ENCODE results near the gene PTP4A2.

The PTP4A2 gene

GRCh38 chr1:31886866-31887265 is 51.3 kb downstream of the PTP4A2 start:
- Histone ChIP-seq H3K4me3 (ENCODE audit: low read length) (no peak overlapping the region), H3K4me1 (ENCODE audit: control insufficient read depth, insufficient read depth, low read length) (no peaks in the 10 kb centered on the region), H3K36me3 (ENCODE audit: control insufficient read depth, insufficient read depth, low read length) (no peaks in the 10 kb centered on the region), H3K27me3 (ENCODE audit: control insufficient read depth, insufficient read depth, low read length) (no peaks in the 10 kb centered on the region), H3K27ac (ENCODE audit: low read depth, low read length) (no peak overlapping the region), H3K9ac (ENCODE audit: low read length) (no peak overlapping the region)

DNA sequence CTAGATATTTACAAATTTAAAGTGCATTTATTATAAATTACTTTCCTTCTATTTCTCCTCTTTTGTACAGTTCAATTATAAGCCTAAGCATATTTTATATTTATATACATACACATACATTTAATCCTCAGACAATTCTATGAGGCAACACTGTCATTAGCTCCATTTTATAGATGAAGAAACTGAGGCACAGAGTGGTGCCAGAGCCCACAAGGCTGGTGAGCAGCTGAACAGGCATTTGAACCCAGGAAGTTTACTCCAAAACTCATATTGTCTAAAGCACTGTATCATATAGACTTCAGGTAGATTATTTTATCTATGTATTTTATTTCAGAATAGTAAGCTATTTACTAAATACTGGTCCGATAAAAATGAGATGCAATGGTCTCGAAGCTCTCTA is 52.3 kb downstream of the PTP4A2 start:
- no peak overlapping the region for H3K27ac ChIP-seq (ENCODE audit: low read depth, low read length)
- H3K9ac ChIP-seq (ENCODE audit: low read length): no peak overlapping the region
- H3K4me3 ChIP-seq (ENCODE audit: low read length): no peak overlapping the region
- H3K4me1 ChIP-seq (ENCODE audit: control insufficient read depth, insufficient read depth, low read length): no peaks in the 10 kb centered on the region
- no peaks in the 10 kb centered on the region for H3K36me3 ChIP-seq (ENCODE audit: control insufficient read depth, insufficient read depth, low read length)
- H3K27me3 ChIP-seq (ENCODE audit: control insufficient read depth, insufficient read depth, low read length): no peaks in the 10 kb centered on the region

DNA sequence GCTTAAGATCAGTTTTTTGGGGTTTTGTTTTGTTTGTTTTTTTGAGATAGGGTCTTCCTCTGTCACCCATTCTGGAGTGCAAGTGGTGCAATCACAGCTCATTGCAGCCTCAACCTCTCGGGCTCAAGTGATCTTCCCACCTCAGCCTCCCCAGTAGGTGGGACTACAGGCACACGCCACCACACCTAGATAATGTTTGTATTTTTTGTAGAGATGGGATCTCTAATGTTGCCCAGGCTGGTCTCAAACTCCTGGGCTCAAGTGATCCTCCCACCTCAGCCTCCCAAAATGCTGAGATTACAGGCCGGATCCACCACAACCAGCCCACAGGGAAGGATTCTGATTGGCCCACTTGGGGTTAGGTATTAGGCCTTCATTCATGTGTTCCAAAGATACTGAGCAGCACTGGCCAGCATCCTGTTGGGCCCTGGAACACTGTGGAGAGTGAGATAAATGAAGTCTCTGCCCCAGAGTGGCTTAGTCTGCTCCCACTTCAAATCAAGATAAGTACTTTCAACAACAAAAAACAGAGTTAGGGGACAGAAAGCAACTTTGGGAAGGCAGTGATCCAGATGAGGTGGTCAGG is 54.7 kb downstream of the PTP4A2 start:
- H3K4me3 ChIP-seq (ENCODE audit: low read length): no peak overlapping the region
- no peak overlapping the region for H3K9ac ChIP-seq (ENCODE audit: low read length)
- no peaks in the 10 kb centered on the region for H3K4me1 ChIP-seq (ENCODE audit: control insufficient read depth, insufficient read depth, low read length)
- no peak overlapping the region for H3K27ac ChIP-seq (ENCODE audit: low read depth, low read length)
- H3K27me3 ChIP-seq (ENCODE audit: control insufficient read depth, insufficient read depth, low read length): no peaks in the 10 kb centered on the region
- H3K36me3 ChIP-seq (ENCODE audit: control insufficient read depth, insufficient read depth, low read length): no peaks in the 10 kb centered on the region

- H3K36me3 ChIP-seq (ENCODE audit: control insufficient read depth, insufficient read depth, low read length): no peaks in the 10 kb centered on the region
- H3K4me1 ChIP-seq (ENCODE audit: control insufficient read depth, insufficient read depth, low read length): no peaks in the 10 kb centered on the region
- H3K27me3 ChIP-seq (ENCODE audit: control insufficient read depth, insufficient read depth, low read length): no peaks in the 10 kb centered on the region
- H3K27ac ChIP-seq (ENCODE audit: low read depth, low read length): no peak overlapping the region
- no peak overlapping the region for H3K9ac ChIP-seq (ENCODE audit: low read length)
- no peak overlapping the region for H3K4me3 ChIP-seq (ENCODE audit: low read length)
These were observed 56.5 kb downstream of the PTP4A2 start for GRCh38 chr1:31881688-31882000.

DNA sequence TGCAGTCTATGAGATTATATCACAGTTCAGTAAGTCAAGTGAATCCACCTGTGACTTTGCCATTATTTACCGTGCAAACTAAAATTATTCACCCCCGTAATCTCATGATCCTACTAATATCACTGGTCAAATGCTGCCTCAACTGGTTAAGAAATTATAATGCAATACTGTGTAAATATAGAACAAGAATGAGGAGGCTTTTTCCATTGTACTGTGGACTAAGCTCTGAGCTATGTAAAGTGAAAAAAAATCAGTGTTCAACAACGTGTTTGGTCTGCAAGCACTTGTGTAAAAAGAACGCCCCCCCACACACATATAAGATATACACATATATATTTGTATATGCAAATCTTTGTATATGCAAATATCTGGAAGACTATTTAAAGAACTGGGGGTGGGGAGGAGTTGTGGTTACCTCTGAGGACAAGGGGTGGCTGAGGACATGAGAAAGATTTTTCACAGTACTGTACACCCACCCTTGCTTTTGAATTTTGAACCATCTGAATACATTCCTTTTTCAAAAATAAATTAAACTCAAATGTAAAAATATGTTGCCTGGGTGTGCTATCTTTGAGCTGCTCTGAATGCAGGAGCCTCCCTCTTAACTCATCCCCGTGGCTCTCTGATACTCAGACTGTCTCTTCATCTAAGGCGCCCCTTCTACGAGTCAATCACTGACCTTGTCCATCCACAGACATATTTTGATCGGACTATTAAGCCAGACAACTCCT is 57.0 kb downstream of the PTP4A2 start:
- H3K27ac ChIP-seq (ENCODE audit: low read depth, low read length): no peak overlapping the region
- H3K9ac ChIP-seq (ENCODE audit: low read length): no peak overlapping the region
- H3K4me3 ChIP-seq (ENCODE audit: low read length): no peak overlapping the region
- no peaks in the 10 kb centered on the region for H3K27me3 ChIP-seq (ENCODE audit: control insufficient read depth, insufficient read depth, low read length)
- H3K4me1 ChIP-seq (ENCODE audit: control insufficient read depth, insufficient read depth, low read length): no peaks in the 10 kb centered on the region
- H3K36me3 ChIP-seq (ENCODE audit: control insufficient read depth, insufficient read depth, low read length): no peaks in the 10 kb centered on the region

- Histone ChIP-seq H3K36me3 (ENCODE audit: control insufficient read depth, insufficient read depth, low read length) (no peaks in the 10 kb centered on the region), H3K9ac (ENCODE audit: low read length) (no peak overlapping the region), H3K4me3 (ENCODE audit: low read length) (no peak overlapping the region), H3K27me3 (ENCODE audit: control insufficient read depth, insufficient read depth, low read length) (no peaks in the 10 kb centered on the region), H3K4me1 (ENCODE audit: control insufficient read depth, insufficient read depth, low read length) (no peaks in the 10 kb centered on the region), H3K27ac (ENCODE audit: low read depth, low read length) (no peak overlapping the region)
These were observed 58.1 kb downstream of the PTP4A2 start for GRCh38 chr1:31879981-31880608.

DNA sequence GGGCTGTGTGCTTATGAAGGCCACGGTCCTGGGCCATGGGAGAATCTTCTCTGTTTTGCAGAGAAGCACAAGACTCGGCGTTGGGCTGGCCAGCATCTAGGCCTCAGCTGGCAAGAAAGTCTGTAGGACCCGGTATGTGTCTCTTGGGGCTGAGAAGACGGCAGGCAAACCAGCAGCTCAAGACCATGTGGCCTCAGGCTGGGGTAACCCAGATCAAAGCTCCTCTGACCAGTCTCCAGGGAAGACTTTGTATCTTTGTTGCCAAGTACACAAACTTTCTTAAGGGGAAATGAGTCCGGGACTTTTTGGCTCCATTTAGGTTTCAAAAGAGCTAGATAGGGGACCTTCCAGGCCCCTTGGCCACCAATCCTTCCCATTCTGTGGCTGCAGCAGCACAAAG is 60.1 kb downstream of the PTP4A2 start:
- Histone ChIP-seq H3K36me3 (ENCODE audit: control insufficient read depth, insufficient read depth, low read length) (no peaks in the 10 kb centered on the region), H3K4me3 (ENCODE audit: low read length) (no peak overlapping the region), H3K27ac (ENCODE audit: low read depth, low read length) (no peak overlapping the region), H3K27me3 (ENCODE audit: control insufficient read depth, insufficient read depth, low read length) (no peaks in the 10 kb centered on the region), H3K9ac (ENCODE audit: low read length) (no peak overlapping the region), H3K4me1 (ENCODE audit: control insufficient read depth, insufficient read depth, low read length) (no peaks in the 10 kb centered on the region)

- H3K4me3 ChIP-seq (ENCODE audit: low read length): no peak overlapping the region
- no peaks in the 10 kb centered on the region for H3K27me3 ChIP-seq (ENCODE audit: control insufficient read depth, insufficient read depth, low read length)
- H3K27ac ChIP-seq (ENCODE audit: low read depth, low read length): no peak overlapping the region
- H3K9ac ChIP-seq (ENCODE audit: low read length): no peak overlapping the region
- H3K4me1 ChIP-seq (ENCODE audit: control insufficient read depth, insufficient read depth, low read length): no peaks in the 10 kb centered on the region
- no peaks in the 10 kb centered on the region for H3K36me3 ChIP-seq (ENCODE audit: control insufficient read depth, insufficient read depth, low read length)
These were observed 60.6 kb downstream of the PTP4A2 start for GRCh38 chr1:31877544-31877943.

DNA sequence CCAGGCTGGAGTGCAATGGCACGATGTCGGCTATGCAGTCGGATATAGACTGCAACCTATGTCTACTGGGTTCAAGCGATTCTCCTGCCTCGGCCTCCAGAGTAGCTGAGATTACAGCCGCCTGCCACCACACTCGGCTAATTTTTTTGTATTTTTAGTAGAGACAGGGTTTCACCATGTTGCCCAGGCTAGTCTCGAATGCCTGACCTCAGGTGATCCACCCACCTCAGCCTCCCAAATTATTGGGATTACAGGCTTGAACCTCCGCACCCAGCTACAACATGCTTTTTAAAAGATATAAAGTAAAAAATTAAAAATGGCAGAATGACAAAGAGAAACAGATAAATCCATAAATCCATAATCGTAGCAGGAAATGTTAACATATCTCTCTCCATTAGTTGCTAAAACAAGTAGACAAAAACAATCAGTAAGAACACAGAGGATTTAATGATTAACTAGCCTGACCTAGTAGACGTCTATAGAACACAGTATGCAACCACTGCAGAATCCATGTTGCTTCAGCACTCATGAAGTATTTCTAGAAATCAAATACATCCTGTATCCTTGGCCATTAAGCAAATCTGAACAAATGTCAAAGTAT is 62.4 kb downstream of the PTP4A2 start:
- Histone ChIP-seq H3K9ac (ENCODE audit: low read length) (no peak overlapping the region), H3K27me3 (ENCODE audit: control insufficient read depth, insufficient read depth, low read length) (no peaks in the 10 kb centered on the region), H3K4me3 (ENCODE audit: low read length) (no peak overlapping the region), H3K27ac (ENCODE audit: low read depth, low read length) (no peak overlapping the region), H3K4me1 (ENCODE audit: control insufficient read depth, insufficient read depth, low read length) (no peaks in the 10 kb centered on the region), H3K36me3 (ENCODE audit: control insufficient read depth, insufficient read depth, low read length) (no peaks in the 10 kb centered on the region)

DNA sequence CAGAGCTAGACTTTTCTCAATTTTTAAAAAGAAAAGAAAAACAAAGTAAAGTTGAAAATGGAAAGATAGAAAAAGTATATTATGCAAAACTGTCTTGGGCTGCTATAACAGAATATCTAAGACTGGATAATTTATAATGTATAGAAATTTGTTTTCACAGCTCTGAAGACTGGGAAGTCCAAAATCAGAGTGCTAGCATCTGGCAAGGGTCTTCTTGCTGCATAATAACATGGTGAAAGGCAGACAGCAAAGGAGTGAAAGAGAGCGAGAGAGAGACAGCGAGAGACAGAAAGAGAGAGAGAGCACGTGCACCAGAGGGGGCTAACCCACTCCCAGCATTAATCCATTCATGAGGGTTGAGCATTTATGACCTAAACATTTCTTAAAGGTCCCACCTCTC is 63.2 kb downstream of the PTP4A2 start:
- no peak overlapping the region for H3K9ac ChIP-seq (ENCODE audit: low read length)
- H3K4me3 ChIP-seq (ENCODE audit: low read length): no peak overlapping the region
- no peak overlapping the region for H3K27ac ChIP-seq (ENCODE audit: low read depth, low read length)
- no peaks in the 10 kb centered on the region for H3K27me3 ChIP-seq (ENCODE audit: control insufficient read depth, insufficient read depth, low read length)
- H3K36me3 ChIP-seq (ENCODE audit: control insufficient read depth, insufficient read depth, low read length): no peaks in the 10 kb centered on the region
- no peaks in the 10 kb centered on the region for H3K4me1 ChIP-seq (ENCODE audit: control insufficient read depth, insufficient read depth, low read length)

GRCh38 chr1:31872658-31873636 is 65.2 kb downstream of the PTP4A2 start:
- Histone ChIP-seq H3K4me3 (ENCODE audit: low read length) (no peak overlapping the region), H3K27me3 (ENCODE audit: control insufficient read depth, insufficient read depth, low read length) (no peaks in the 10 kb centered on the region), H3K4me1 (ENCODE audit: control insufficient read depth, insufficient read depth, low read length) (no peaks in the 10 kb centered on the region), H3K27ac (ENCODE audit: low read depth, low read length) (no peak overlapping the region), H3K36me3 (ENCODE audit: control insufficient read depth, insufficient read depth, low read length) (no peaks in the 10 kb centered on the region), H3K9ac (ENCODE audit: low read length) (no peak overlapping the region)

- no peak overlapping the region for H3K27ac ChIP-seq (ENCODE audit: low read depth, low read length)
- H3K9ac ChIP-seq (ENCODE audit: low read length): no peak overlapping the region
- H3K4me1 ChIP-seq (ENCODE audit: control insufficient read depth, insufficient read depth, low read length): no peaks in the 10 kb centered on the region
- H3K27me3 ChIP-seq (ENCODE audit: control insufficient read depth, insufficient read depth, low read length): no peaks in the 10 kb centered on the region
- H3K36me3 ChIP-seq (ENCODE audit: control insufficient read depth, insufficient read depth, low read length): no peaks in the 10 kb centered on the region
- no peak overlapping the region for H3K4me3 ChIP-seq (ENCODE audit: low read length)
These were observed 66.5 kb downstream of the PTP4A2 start for GRCh38 chr1:31871703-31872102.
